ENCODE results near the gene SLC4A1. TPM values are rescaled to one million over a fixed set of nuclear protein-coding genes. Genes with fewer than 3 reads are reported as not detected.

The SLC4A1 gene
- polyA plus RNA-seq, 3 donors, result 6.4 to 11.2 (median 8.5) TPM

- DNase-seq, result peak; percentile 82
Measured at GRCh38 chr17:44221084-44221861, 46.7 kb downstream of the SLC4A1 start.

- peak; percentile 28 for DNase-seq
Measured at GRCh38 chr17:44220213-44221083, 47.5 kb downstream of the SLC4A1 start.

- DNase-seq, result peak; percentile 79
Measured at GRCh38 chr17:44219616-44220212, 48.2 kb downstream of the SLC4A1 start, which contains the start of gene UBTF. TSS of gene UBTF (minus strand) at chr17:44219675. CDS start at chr17:44218229, 1,446 bp downstream.

GRCh38 chr17:44219108-44219615 lies 48.8 kb downstream of the SLC4A1 start:
- DNase-seq, result peak; percentile 60

GRCh38 chr17:44218344-44219107 lies 49.4 kb downstream of the SLC4A1 start:
- peak; percentile 91 for DNase-seq

GRCh38 chr17:44217738-44218343 lies 50.1 kb downstream of the SLC4A1 start:
- no peak for DNase-seq

- DNase-seq, result no peak
Measured at GRCh38 chr17:44216694-44217093, 51.2 kb downstream of the SLC4A1 start.

GRCh38 chr17:44216173-44216572 lies 51.8 kb downstream of the SLC4A1 start:
- no peak for DNase-seq

GRCh38 chr17:44214896-44215295 lies 53.0 kb downstream of the SLC4A1 start:
- DNase-seq, result no peak

- DNase-seq, result no peak
Measured at GRCh38 chr17:44214230-44214494, 53.8 kb downstream of the SLC4A1 start.

- no peak for DNase-seq
Measured at GRCh38 chr17:44213403-44214229, 54.3 kb downstream of the SLC4A1 start.

- DNase-seq, result no peak
Measured at GRCh38 chr17:44212507-44213402, 55.2 kb downstream of the SLC4A1 start.

GRCh38 chr17:44211281-44212265 lies 56.4 kb downstream of the SLC4A1 start:
- no peak for DNase-seq

GRCh38 chr17:44210342-44211192 lies 57.4 kb downstream of the SLC4A1 start:
- DNase-seq, result peak; percentile 79

- DNase-seq, result no peak
Measured at GRCh38 chr17:44209786-44210341, 58.1 kb downstream of the SLC4A1 start.

GRCh38 chr17:44207743-44208142 lies 60.2 kb downstream of the SLC4A1 start:
- no peak for DNase-seq

- DNase-seq, result no peak
Measured at GRCh38 chr17:44207319-44207718, 60.6 kb downstream of the SLC4A1 start.

All from renal pelvis (tissue), 4 donors.